Gastrocnemius medialis (tissue), 4 donors: Measurements from ENCODE around the gene PRICKLE2.

Experiments used
- POLR2A ChIP-seq, 2 donors: fragments of 450-650 bp; IDR thresholded peaks; one replicate each; pipeline ENCODE4 v1.6.1; 2017; ENCODE audit warnings: antibody characterized with exemption in 2 of 2, mild to moderate bottlenecking in 2 of 2, moderate library complexity in 2 of 2
- TF ChIP-seq, protein P1 (sequence below), 5 experiments: fragments of 450-650 bp in 3 of 5; fragments of 200-600 bp in 2 of 5; sonication (generic) in 2 of 5; IDR thresholded peaks in 4 of 5; conservative IDR thresholded peaks in 1 of 5; 1 replicate in 4 of 5; 2 replicates in 1 of 5; pipeline ENCODE4 v1.5.1; 2016 to 2019; ENCODE audit warnings: antibody characterized with exemption in 5 of 5, mild to moderate bottlenecking in 3 of 5, moderate library complexity in 3 of 5

DNA sequence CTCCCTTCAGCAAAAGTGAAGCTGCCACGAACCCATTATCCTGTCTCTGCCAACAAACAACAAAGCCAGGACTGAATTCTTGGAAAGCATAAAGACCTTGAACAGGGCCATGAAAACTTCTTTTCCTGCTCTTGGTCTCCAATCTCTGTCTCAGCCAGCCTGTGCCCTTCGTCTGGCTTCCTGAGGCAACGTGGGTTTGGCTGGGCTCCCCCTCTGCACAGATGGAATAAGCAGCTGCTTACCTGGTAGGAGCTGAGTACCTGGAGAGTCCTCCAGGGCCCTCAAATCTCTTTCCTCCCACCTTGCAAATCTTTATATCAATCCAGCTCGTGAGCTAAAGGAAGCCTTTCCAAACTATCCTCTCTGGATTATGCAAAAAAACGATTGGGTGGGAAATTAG, 104.4 kb downstream of the PRICKLE2 start:
- no peak for TF ChIP-seq POLR2A (IDR thresholded peaks at IDR 0.05)
- TF ChIP-seq, protein P1, sequence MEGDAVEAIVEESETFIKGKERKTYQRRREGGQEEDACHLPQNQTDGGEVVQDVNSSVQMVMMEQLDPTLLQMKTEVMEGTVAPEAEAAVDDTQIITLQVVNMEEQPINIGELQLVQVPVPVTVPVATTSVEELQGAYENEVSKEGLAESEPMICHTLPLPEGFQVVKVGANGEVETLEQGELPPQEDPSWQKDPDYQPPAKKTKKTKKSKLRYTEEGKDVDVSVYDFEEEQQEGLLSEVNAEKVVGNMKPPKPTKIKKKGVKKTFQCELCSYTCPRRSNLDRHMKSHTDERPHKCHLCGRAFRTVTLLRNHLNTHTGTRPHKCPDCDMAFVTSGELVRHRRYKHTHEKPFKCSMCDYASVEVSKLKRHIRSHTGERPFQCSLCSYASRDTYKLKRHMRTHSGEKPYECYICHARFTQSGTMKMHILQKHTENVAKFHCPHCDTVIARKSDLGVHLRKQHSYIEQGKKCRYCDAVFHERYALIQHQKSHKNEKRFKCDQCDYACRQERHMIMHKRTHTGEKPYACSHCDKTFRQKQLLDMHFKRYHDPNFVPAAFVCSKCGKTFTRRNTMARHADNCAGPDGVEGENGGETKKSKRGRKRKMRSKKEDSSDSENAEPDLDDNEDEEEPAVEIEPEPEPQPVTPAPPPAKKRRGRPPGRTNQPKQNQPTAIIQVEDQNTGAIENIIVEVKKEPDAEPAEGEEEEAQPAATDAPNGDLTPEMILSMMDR (IDR thresholded peaks at IDR 0.05 in 4 of 5, conservative IDR thresholded peaks at IDR 0.05 in 1 of 5): no peak
